ENCODE results near the gene RBM10. TPM values are rescaled to one million over a fixed set of nuclear protein-coding genes. Genes with fewer than 3 reads are reported as not detected.

The RBM10 gene
- total RNA-seq, 2 donors from 2014 or later: 30.0 to 67.8 TPM

DNA sequence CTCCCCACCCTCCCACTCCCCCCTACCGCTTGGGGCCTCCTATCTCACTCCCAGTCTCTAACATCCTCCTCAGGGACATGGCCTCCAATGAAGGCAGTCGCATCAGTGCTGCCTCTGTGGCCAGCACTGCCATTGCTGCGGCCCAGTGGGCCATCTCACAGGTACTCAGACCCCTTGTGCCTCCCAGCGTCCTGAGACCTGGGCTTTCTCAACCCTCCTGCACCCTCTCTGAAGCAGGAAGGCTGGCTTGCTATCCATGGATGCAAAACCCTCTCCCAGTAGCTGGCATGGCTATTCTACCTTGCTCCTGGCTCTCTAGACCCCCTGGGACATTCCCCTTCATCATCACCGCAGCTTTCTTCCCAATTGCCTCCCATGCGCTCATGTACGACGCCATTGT is 35.3 kb downstream of the RBM10 start:
- no peak for DNase-seq
- H3K9me3 ChIP-seq: no peaks in the 10 kb centered on the region
- H3K4me3 ChIP-seq: no peak overlapping the region
- H3K36me3 ChIP-seq: peaks cover 8% of the 10 kb centered on the region
- intact Hi-C loops (cut with DNase I): no loop called here
- no peak overlapping the region for H3K27ac ChIP-seq
- TF ChIP-seq, protein P1, sequence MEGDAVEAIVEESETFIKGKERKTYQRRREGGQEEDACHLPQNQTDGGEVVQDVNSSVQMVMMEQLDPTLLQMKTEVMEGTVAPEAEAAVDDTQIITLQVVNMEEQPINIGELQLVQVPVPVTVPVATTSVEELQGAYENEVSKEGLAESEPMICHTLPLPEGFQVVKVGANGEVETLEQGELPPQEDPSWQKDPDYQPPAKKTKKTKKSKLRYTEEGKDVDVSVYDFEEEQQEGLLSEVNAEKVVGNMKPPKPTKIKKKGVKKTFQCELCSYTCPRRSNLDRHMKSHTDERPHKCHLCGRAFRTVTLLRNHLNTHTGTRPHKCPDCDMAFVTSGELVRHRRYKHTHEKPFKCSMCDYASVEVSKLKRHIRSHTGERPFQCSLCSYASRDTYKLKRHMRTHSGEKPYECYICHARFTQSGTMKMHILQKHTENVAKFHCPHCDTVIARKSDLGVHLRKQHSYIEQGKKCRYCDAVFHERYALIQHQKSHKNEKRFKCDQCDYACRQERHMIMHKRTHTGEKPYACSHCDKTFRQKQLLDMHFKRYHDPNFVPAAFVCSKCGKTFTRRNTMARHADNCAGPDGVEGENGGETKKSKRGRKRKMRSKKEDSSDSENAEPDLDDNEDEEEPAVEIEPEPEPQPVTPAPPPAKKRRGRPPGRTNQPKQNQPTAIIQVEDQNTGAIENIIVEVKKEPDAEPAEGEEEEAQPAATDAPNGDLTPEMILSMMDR (IDR thresholded peaks at IDR 0.05): no peak
- no peaks in the 10 kb centered on the region for H3K4me1 ChIP-seq
- H3K27me3 ChIP-seq: no peaks in the 10 kb centered on the region
- no peak overlapping the region for H3K9ac ChIP-seq (ENCODE audit: low read depth in 2 of 2, low read length in 2 of 2)

- Histone ChIP-seq H3K9me3 (no peaks in the 10 kb centered on the region), H3K4me3 (no peak overlapping the region), H3K27ac (no peak overlapping the region), H3K9ac (ENCODE audit: low read depth in 2 of 2, low read length in 2 of 2) (no peak overlapping the region), H3K36me3 (peaks cover 8% of the 10 kb centered on the region), H3K27me3 (no peaks in the 10 kb centered on the region), H3K4me1 (no peaks in the 10 kb centered on the region)
- intact Hi-C loops (cut with DNase I): no loop called here
- TF ChIP-seq, protein P1 (IDR thresholded peaks at IDR 0.05): no peak
- DNase-seq: no peak
Observed at GRCh38 chrX:47181301-47181700, 36.3 kb downstream of the RBM10 start.

DNA sequence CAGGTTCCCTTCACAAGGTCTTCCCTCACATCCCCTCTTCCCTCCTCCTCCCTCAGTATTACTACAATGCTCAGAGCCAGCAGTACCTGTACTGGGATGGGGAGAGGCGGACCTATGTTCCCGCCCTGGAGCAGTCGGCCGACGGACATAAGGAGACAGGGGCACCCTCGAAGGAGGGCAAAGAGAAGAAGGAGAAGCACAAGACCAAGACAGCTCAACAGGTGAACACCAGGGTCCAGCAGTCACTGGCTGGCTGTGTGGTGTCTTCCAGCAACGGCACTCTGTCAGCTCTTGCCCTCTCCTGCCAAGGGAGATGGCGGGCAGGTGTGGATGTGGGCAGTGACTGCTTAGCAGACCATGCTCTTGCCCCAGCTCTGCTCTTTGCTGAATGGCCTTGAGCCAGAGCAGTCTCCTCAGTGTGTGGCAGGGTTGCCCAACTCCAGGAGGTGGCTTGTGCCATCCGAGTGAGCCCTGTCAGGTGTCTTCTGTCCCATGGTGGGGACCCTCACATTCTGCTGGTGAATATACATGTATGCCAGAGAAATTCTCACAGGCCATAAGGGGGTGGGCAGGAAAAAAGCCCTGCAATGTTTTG is 37.2 kb downstream of the RBM10 start:
- no peak for DNase-seq
- Histone ChIP-seq H3K36me3 (peaks cover 8% of the 10 kb centered on the region), H3K27ac (no peak overlapping the region), H3K4me1 (no peaks in the 10 kb centered on the region), H3K9ac (ENCODE audit: low read depth in 2 of 2, low read length in 2 of 2) (no peak overlapping the region), H3K9me3 (no peaks in the 10 kb centered on the region), H3K4me3 (no peak overlapping the region), H3K27me3 (no peaks in the 10 kb centered on the region)
- TF ChIP-seq, protein P1 (IDR thresholded peaks at IDR 0.05): no peak
- intact Hi-C loops (cut with DNase I): no loop called here

DNA sequence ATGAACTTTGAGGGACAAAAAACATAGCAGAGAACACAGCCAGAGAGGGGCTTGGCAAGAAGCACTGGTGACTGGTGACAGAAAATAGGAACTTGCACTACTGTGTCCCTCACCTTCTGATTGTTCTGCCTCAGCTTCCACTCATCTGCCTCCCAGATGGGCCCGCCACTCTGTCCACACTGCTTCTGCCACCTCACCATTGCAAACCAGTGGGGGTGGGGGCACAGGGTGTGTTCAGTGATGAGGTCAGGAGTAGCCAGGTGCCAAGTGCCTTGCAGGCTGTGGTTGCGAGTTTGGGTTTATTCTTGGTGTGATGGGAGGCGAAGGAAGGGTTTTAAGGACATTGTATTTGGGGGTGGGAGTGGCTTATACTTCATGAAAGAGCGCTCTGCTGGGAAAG is 39.5 kb downstream of the RBM10 start:
- Histone ChIP-seq H3K9ac (ENCODE audit: low read depth in 2 of 2, low read length in 2 of 2) (no peak overlapping the region), H3K27ac (no peak overlapping the region), H3K9me3 (no peaks in the 10 kb centered on the region), H3K4me1 (no peaks in the 10 kb centered on the region), H3K27me3 (peaks cover 3% of the 10 kb centered on the region), H3K36me3 (peaks cover 8% of the 10 kb centered on the region), H3K4me3 (no peak overlapping the region)
- no peak for DNase-seq
- intact Hi-C loops (cut with DNase I): no loop called here
- TF ChIP-seq, protein P1 (IDR thresholded peaks at IDR 0.05): no peak

- peaks cover 8% of the 10 kb centered on the region for H3K36me3 ChIP-seq
Observed at GRCh38 chrX:47185241-47185640, 40.2 kb downstream of the RBM10 start.

More at GRCh38 chrX:47185241-47185640, 40.2 kb downstream of the RBM10 start:
- H3K27ac ChIP-seq: no peak overlapping the region
- DNase-seq: no peak
- intact Hi-C loops (cut with DNase I): no loop called here
- no peaks in the 10 kb centered on the region for H3K4me1 ChIP-seq
- H3K27me3 ChIP-seq: peaks cover 3% of the 10 kb centered on the region
- H3K9me3 ChIP-seq: no peaks in the 10 kb centered on the region
- H3K4me3 ChIP-seq: no peak overlapping the region
- no peak overlapping the region for H3K9ac ChIP-seq (ENCODE audit: low read depth in 2 of 2, low read length in 2 of 2)
- TF ChIP-seq, protein P1 (IDR thresholded peaks at IDR 0.05): no peak
